GM18951 (cell line): Measurements from ENCODE around the gene THY1.
"Not testable (repeated sequence)": the region's sequence is repeated elsewhere in the genome, so short reads cannot be mapped to it uniquely, and the experiment has no call there.

Experiments used
- POLR2A ChIP-seq: IDR thresholded peaks from 4 replicates; pipeline ENCODE4 v1.6.1; 2011; ENCODE audit warnings: mild to moderate bottlenecking; ENCODE audit not compliant: insufficient read length, insufficient read depth; ENCODE audit errors: extremely low read depth
- in situ Hi-C: fragments of 300-500 bp; cut with MboI; formaldehyde crosslinking; loops from one replicate; pipeline ENCODE4 v1.12.0; 2022; ENCODE audit warnings: low sequenced_read_pairs, mixed read lengths, inconsistent platforms; ENCODE audit not compliant: unreplicated experiment

The THY1 gene

GRCh38 chr11:119418759-119419158, 4.2 kb downstream of the THY1 start:
- in situ Hi-C loops, result no loop called here
- TF ChIP-seq POLR2A, result no peak

DNA sequence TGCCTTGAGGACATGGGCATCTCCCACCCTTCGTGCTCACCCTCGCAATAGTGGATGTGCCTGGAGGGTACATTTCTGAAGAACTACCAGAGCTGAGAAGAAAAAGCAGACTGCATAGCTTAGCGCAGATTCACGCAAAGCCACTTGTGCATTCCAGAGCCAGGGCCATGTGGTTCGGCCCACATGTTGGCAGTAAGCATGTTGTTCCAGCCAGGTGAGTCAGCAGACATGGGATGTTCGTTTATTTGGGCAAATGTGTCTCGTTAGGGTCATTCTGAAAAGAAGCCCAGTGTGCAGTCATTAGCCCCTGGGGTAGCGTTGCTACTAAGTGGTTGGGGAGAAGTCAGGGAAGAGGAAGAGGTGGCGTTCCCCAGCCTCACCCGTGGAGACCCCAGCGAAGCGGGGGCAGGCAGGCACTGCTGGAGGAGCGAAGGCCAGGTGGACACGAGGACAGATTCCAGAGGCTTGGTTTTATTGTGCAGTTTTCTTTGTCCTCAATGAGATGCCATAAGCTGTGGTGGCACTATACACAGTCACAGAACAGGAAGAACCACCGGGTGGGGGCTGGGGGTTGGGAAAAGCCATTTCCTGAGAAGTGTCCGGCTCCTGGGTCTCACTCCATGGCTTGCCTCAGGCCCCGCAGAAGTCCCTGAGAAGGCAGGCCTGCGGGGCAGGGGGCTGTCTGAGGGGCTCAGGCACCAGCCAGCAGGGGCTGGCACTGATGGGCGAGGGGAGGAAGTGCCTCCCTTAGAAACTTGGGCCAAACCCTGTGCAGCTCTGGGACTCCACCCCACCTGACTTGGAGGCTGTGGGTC, 5.0 kb downstream of the THY1 start:
- no peak for TF ChIP-seq POLR2A
- in situ Hi-C loops, result no loop called here

GRCh38 chr11:119416606-119417580, 6.1 kb downstream of the THY1 start:
- in situ Hi-C loops, result no loop called here
- TF ChIP-seq POLR2A, result no peak

- in situ Hi-C loops, result no loop called here
- no peak for TF ChIP-seq POLR2A
These were observed 7.0 kb downstream of the THY1 start for GRCh38 chr11:119415966-119416365.

DNA sequence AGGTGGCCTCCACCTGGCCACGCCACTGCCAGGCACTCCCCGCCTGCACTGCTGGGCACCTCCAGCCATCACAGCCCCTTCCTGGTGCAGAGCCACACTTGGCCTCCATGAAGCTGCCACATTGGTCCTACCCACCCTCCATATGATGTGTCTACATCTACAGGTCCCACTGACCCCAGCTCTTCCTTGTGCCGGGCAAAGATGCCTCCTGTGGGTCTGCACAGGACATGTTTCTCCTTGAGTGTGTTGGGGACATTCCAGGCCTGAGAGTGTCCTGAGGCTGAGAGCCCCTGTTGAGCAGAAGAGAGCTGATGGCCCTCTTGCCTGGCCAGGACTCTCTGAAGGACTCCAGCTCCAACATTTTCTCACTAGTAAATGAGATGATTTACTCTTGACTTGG, 7.5 kb downstream of the THY1 start:
- TF ChIP-seq POLR2A, result no peak
- in situ Hi-C loops, result no loop called here

DNA sequence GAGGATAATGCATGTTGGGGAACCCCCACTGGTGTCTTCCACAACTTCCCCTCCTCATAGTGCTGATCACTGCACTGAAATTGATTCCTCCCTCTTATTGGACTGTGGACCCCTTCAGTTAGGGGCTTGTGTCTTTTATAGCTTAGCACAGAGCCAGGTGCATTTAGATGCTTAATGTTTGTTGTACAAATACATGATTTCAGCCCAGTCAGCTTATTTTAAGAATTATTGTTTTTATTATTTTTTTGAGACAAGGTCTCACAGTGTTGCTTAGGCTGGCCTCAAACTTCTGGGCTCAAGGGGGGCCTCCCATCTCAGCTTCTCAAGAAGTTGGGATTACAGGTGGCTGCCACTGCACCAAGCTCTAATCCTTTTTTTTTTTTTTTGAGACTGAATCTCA, 8.2 kb downstream of the THY1 start:
- TF ChIP-seq POLR2A, result no peak
- in situ Hi-C loops, result no loop called here

DNA sequence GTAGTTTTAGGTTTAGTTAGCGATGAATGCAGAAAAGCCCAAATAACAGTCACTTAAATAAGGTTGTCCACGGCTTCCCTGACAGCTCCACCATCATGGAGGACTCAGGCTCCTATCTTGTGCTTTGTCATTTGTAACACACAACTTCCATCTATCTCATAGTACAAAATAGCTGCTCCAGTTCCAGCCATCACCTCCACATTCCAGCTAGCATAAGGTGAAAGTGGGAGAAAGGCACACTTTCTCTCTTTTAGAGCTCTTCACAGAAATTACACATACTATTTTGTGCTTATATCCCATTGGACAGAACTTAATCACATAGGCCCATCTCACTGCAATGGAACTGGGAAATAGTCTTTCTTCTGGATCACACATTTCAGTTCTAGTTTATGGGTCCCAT, 8.7 kb downstream of the THY1 start:
- no peak for TF ChIP-seq POLR2A
- in situ Hi-C loops, result no loop called here

DNA sequence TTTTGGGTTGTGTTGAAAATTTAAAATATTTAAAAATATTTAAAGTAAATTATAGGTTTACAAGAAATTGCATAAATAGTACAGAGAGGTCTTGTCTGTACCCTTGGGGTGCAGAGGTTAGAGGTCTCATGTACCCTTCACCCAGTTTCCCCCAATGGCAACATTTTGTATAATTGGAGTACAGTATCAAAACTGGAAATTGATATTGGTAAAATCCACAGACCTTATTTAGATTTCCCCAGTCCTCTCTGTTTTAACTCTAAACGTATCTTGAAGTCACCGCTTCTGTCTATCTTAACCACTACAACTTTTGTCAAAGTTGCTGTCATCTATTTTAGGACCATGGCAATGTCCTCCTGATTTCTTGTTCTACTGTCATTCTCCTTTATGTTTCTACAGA, 10.9 kb downstream of the THY1 start:
- in situ Hi-C loops, result no loop called here
- TF ChIP-seq POLR2A, result no peak

DNA sequence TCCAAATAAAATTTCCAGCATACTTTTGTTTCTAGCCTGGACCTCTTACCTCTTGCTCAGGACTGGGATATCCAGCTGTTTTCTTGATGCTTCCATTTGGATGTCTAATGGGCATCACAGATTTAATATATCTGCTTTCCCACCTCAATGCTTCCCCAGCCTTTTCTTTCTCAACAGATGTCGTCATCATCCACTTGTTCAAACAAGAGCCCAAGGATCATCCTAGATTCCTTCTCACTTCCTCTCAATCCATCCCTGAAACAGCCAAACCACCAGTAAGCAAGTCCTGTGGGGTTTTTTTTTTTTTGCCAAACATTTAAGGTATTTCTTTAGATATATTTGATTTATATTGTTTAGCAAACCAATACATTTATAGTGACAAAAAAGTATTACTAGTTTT, 12.5 kb downstream of the THY1 start:
- no peak for TF ChIP-seq POLR2A
- in situ Hi-C loops, result no loop called here

GRCh38 chr11:119409731-119410130, 13.2 kb downstream of the THY1 start:
- TF ChIP-seq POLR2A, result no peak
- in situ Hi-C loops, result no loop called here

- TF ChIP-seq POLR2A, result no peak
- in situ Hi-C loops, result no loop called here
These were observed 17.0 kb downstream of the THY1 start for GRCh38 chr11:119406005-119406404.

- in situ Hi-C loops, result not testable (repeated sequence)
These were observed 17.5 kb downstream of the THY1 start for GRCh38 chr11:119405448-119405847.

GRCh38 chr11:119404872-119405271, 18.1 kb downstream of the THY1 start:
- in situ Hi-C loops, result no loop called here
- no peak for TF ChIP-seq POLR2A

DNA sequence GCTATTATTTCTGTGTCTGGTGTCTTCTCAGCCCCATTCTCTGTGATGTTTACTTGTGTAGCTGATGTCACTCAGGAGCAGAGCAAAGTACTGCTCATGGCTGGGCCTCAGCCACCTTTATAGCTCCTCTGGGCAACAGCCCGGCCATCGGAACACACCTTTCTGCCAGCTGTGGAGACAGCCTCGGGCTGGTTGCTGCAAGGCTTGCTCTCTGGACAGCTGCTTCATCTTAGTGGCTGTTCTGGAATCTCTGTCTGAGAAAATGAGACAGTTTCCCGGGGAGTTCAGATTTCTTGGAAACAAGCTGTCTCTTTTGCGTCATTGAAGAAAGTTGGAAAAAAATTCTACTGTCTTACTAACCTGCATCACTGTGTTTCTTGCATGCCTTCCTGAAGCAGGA, 20.0 kb downstream of the THY1 start:
- no peak for TF ChIP-seq POLR2A
- in situ Hi-C loops, result no loop called here
